Lower leg skin (tissue), 4 donors: ENCODE results near the gene NTMT1. TPM values are rescaled to one million over a fixed set of nuclear protein-coding genes. Genes with fewer than 3 reads are reported as not detected.

ENCODE experiments used
- DNase-seq, 2 donors: peaks; one replicate each; pipeline ENCODE4 v3.0.0-alpha.2; 2019; ENCODE audit warnings: low spot score in 2 of 2
- H3K4me3 ChIP-seq: fragments of 200-600 bp; sonication (generic); 2 replicates; pipeline ENCODE4 v1.5.1; 2017; ENCODE audit warnings: mild to moderate bottlenecking, low read depth; ENCODE audit not compliant: poor library complexity, severe bottlenecking
- CTCF ChIP-seq, 3 donors: fragments of 450-650 bp; IDR thresholded peaks; one replicate each; pipeline ENCODE4 v1.5.1; 2016; ENCODE audit warnings: antibody characterized with exemption in 3 of 3, mild to moderate bottlenecking in 3 of 3, moderate library complexity in 2 of 3
- POLR2A ChIP-seq, 2 donors: fragments of 450-650 bp; IDR thresholded peaks; one replicate each; pipeline ENCODE4 v1.6.1; 2016 to 2017; ENCODE audit warnings: antibody characterized with exemption in 2 of 2, mild to moderate bottlenecking in 1 of 2, moderate library complexity in 1 of 2
- WGBS, 2 donors: methylation state at CpG; one replicate each; pipeline ENCODE4 v1.1.5; 2018; 5-methylcytosine and 5-hydroxymethylcytosine counted together
- intact Hi-C: fragments of 100-400 bp; cut with DNase I; formaldehyde crosslinking; loops from one replicate; pipeline ENCODE4 v1.15.0; 2023; ENCODE audit warnings: low total_unique reads
- total RNA-seq, 4 donors: library from RNA; depleted of rRNA; stranded (reverse); fragments of >200 nt; gene quantifications; one replicate each; pipeline ENCODE4 v1.1.0, GENCODE V29; 2016

Gene NTMT1
- total RNA-seq, 4 donors from 2014 or later, result 19.7 to 31.0 (median 25.7) TPM

DNA sequence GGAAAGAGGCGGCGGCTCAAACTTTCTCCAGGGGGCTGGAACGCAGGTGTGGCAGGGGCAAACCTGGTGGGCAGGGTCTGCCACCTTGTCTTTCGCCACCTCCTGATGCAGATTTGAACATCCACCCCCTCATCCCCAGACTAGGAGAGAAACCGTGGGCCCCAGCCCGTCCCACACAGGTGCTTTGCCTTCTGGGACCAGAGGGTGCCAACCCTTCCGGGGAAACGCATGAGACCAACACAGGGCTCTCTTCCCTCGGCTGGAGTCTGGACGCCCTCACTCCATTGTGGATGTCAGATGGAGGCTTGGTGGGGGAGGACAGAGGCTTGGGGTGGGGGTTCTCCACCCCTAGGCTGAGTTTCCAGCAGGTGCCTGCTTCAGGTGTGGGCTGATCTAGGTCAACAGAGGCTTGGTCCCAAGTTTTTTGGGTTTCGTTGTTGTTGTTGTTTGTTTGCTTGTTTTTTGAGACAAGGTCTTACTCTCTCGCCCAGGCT is 14.6 kb upstream of the NTMT1 start:
- WGBS, 2 donors, result 17 to 23% methylated on average over 12 of the region's 12 CpGs
- no peak for TF ChIP-seq CTCF (IDR thresholded peaks at IDR 0.05)
- TF ChIP-seq POLR2A (IDR thresholded peaks at IDR 0.05), result no peak
- intact Hi-C loops, result loop anchor here (5.0 kb wide), 1 partner anchor 474 kb away; no protein-coding TSS in a partner anchor
- no peak for DNase-seq
- no peak overlapping the region for H3K4me3 ChIP-seq

GRCh38 chr9:129612123-129612522 is 13.8 kb upstream of the NTMT1 start:
- intact Hi-C loops, result loop anchor here (5.0 kb wide), 1 partner anchor 475 kb away; no protein-coding TSS in a partner anchor
- TF ChIP-seq POLR2A (IDR thresholded peaks at IDR 0.05) (no peak), CTCF (IDR thresholded peaks at IDR 0.05) (no peak)
- 67% methylated on average over 7 of the region's 7 CpGs; no CpG with 5 or more reads in 1 of the 2 donors for WGBS, 2 donors
- no peak for DNase-seq
- no peak overlapping the region for H3K4me3 ChIP-seq

DNA sequence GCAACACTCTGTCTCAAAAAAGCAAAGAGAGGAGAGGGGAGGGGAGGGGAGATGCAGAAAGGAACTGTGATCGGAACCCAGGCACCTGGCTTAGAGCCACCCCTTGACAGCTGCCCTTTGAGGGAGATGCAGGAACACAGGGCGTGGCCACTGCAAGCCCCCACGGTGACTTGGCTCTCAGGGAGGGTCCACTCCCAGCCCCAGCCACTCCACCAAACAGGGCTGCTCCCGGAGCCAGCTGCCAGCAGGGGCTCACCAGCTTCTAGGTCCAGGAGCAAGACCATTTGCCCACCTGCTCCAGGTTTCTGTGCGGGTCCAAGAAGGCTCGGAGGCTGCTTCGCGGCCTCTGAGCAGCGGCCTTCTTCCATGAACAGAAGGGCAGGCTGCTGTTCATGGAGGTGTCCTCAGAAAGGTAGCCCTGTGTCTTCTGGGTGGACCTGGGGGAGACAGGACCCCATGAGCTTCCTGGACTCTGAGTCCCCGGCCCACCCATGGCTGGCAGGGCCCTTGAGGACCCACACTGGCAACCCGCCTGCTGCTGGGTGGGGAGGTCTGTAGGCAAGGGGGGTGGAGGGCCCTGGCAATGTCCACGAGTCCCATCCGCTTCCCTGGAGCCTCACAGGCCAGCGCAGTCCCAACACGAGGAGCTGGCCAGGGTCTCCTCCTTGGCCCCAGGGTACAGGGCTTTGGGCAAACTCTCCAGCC is 13.0 kb upstream of the NTMT1 start:
- intact Hi-C loops, result loop anchor here (5.0 kb wide), 1 partner anchor 476 kb away; no protein-coding TSS in a partner anchor
- WGBS, 2 donors, result 78% methylated on average over 12 to 15 of the region's 15 CpGs
- TF ChIP-seq POLR2A (IDR thresholded peaks at IDR 0.05) (no peak), CTCF (IDR thresholded peaks at IDR 0.05) (no peak)
- H3K4me3 ChIP-seq, result no peak overlapping the region
- no peak for DNase-seq

- TF ChIP-seq CTCF (IDR thresholded peaks at IDR 0.05) (no peak), POLR2A (IDR thresholded peaks at IDR 0.05) (no peak)
- DNase-seq, result no peak
- intact Hi-C loops, result loop anchor here (5.0 kb wide), 1 partner anchor 476 kb away; no protein-coding TSS in a partner anchor
- no peak overlapping the region for H3K4me3 ChIP-seq
- WGBS, 2 donors, result 69 to 74% methylated on average over 19 of the region's 19 CpGs
These were observed 12.3 kb upstream of the NTMT1 start for GRCh38 chr9:129613520-129614175.

DNA sequence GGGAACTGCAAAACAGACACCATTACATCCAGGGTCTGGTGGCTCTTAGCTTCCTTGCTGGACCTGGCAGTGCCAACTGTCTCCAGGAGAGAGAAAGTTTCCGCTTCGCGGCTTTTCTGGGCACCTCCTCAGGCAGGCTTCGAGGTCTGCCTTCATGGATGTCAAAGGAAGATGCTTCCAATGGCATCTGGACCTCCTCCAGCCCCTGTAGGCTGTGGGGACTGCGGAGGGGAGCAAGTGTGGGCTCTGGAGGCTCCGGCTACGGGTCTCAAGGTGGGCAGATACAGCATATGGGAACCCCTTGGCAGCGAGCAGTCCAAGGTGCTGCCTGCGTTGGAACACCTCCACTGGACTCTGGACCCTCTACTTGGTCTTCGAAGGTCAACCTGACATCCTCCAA is 11.0 kb upstream of the NTMT1 start:
- intact Hi-C loops, result loop anchor here (5.0 kb wide), 1 partner anchor 478 kb away; no protein-coding TSS in a partner anchor

More for the DNA sequence above, 11.0 kb upstream of the NTMT1 start:
- no peak for TF ChIP-seq CTCF (IDR thresholded peaks at IDR 0.05)
- TF ChIP-seq POLR2A (IDR thresholded peaks at IDR 0.05), result no peak
- 77 to 81% methylated on average over 9 to 10 of the region's 10 CpGs for WGBS, 2 donors
- no peak overlapping the region for H3K4me3 ChIP-seq
- DNase-seq, result no peak
